Activated naive CD8-positive, alpha-beta T cell treated with anti-CD3 and anti-CD28 coated beads for 36 hours (primary cell): ENCODE data around the gene CCNI. TPM values are rescaled to one million over a fixed set of nuclear protein-coding genes. Genes with fewer than 3 reads are reported as not detected.
"Not testable (repeated sequence)": the region's sequence is repeated elsewhere in the genome, so short reads cannot be mapped to it uniquely, and the experiment has no call there.

ENCODE experiments used
- DNase-seq: peaks from one replicate; pipeline ENCODE4 v3.0.0; 2021
- H3K27ac Mint-ChIP-seq: one replicate; pipeline ENCODE4 v1.8.0; 2022; ENCODE audit warnings: mild to moderate bottlenecking, moderate library complexity, mixed read lengths
- H3K27me3 Mint-ChIP-seq: one replicate; pipeline ENCODE4 v1.8.0; 2022; ENCODE audit warnings: mild to moderate bottlenecking, mixed read lengths
- H3K36me3 Mint-ChIP-seq: one replicate; pipeline ENCODE4 v1.8.0; 2021; ENCODE audit warnings: mild to moderate bottlenecking, mixed read lengths
- H3K4me1 Mint-ChIP-seq: one replicate; pipeline ENCODE4 v1.8.0; 2021; ENCODE audit warnings: mixed read lengths
- H3K4me3 Mint-ChIP-seq: one replicate; pipeline ENCODE4 v1.8.0; 2022; ENCODE audit warnings: mild to moderate bottlenecking, moderate library complexity, mixed read lengths
- H3K9me3 Mint-ChIP-seq: one replicate; pipeline ENCODE4 v1.8.0; 2022; ENCODE audit warnings: mixed read lengths
- total RNA-seq, 2 experiments: library from RNA; stranded (reverse); gene quantifications; one replicate each; pipeline ENCODE4 v1.2.3, GENCODE V29; 2021

CCNI gene
- total RNA-seq, 2 experiments from 2014 or later: 230 to 237 TPM

DNA sequence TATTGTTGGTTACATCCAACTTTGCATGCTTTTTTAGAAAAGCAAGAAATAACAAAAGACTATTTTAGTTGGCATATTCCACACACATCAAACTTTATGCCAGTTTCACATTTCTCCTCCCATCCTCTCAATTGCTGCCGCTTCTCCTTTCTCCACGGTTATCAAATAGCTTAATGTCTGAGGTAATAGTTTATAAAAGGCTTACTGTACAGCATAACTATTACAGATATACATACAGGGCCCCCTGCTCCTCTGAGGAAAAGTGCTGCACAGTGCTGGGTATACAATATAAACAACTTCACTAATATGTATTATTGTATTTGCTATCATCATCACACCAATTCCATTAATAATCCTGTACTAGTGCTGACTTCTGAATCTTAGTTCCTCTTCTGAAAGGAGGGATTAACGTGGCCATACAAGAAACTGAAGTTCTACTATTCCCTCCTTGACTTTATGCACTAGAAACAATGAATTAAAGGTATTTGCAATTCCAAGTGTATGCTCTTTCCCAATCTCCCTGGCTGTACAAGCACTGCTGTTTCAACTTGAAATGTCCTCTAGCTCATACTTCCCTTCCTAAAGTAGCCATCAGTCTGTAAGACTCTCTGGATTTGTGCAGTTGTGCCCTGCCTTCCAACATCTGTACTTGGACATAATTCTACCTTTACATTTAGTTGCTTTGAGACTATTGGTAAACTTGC, 2.5 kb downstream of the CCNI start:
- DNase-seq: no peak
- Mint-ChIP-seq H3K27me3 (peaks cover 7% of the 10 kb centered on the region), H3K9me3 (no peaks in the 10 kb centered on the region), H3K4me3 (no peak overlapping the region), H3K4me1 (peaks cover 41% of the 10 kb centered on the region), H3K36me3 (peaks cover 32% of the 10 kb centered on the region), H3K27ac (no peak overlapping the region)

DNA sequence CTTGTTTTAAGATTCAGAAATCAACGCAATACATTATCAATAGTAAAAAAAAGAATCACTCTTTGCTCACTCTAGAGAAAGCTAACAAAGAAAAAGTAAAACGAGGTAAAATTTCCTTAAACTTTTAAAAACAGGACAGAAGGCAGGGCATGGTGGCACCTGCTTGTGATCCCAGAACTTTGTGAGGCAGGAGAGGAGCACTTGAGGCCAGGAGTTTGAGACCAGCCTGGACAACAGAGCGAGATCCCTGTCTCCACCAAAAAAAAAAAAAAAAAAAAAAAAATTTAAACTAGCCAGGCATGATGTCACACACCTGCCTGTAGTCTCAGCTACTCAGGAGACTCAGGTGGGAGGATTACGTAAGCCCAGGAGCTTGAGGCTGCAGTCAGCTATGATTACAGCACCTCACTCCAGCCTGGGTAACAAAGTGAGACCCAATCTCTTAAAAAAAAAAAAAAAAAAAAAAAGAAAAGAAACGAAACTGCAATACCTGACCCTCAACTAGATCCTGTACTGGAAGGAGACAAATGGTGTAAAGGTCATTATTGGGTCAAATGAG, 3.5 kb downstream of the CCNI start:
- peaks cover 7% of the 10 kb centered on the region for H3K27me3 Mint-ChIP-seq
- H3K27ac Mint-ChIP-seq: peak overlapping the region; percentile 30
- H3K4me1 Mint-ChIP-seq: peaks cover 36% of the 10 kb centered on the region
- peak; percentile 24 for DNase-seq
- H3K36me3 Mint-ChIP-seq: peaks cover 32% of the 10 kb centered on the region
- no peaks in the 10 kb centered on the region for H3K9me3 Mint-ChIP-seq
- H3K4me3 Mint-ChIP-seq: peak overlapping the region; percentile 64

- Mint-ChIP-seq H3K4me3 (peak overlapping the region; percentile 3), H3K27ac (peak overlapping the region; percentile 67), H3K4me1 (peaks cover 32% of the 10 kb centered on the region), H3K36me3 (peaks cover 29% of the 10 kb centered on the region)
- H3K27me3 Mint-ChIP-seq, H3K9me3 Mint-ChIP-seq, DNase-seq: not testable (repeated sequence)
Measured at GRCh38 chr4:77069514-77069913, 6.3 kb downstream of the CCNI start.

- Mint-ChIP-seq H3K36me3 (peaks cover 41% of the 10 kb centered on the region), H3K9me3 (no peaks in the 10 kb centered on the region), H3K4me3 (no peak overlapping the region), H3K4me1 (peaks cover 30% of the 10 kb centered on the region), H3K27me3 (no peaks in the 10 kb centered on the region), H3K27ac (no peak overlapping the region)
- no peak for DNase-seq
Measured at GRCh38 chr4:77065382-77065781, 10.4 kb downstream of the CCNI start.

GRCh38 chr4:77062856-77063255, 12.9 kb downstream of the CCNI start:
- peak overlapping the region; percentile 65 for H3K27ac Mint-ChIP-seq
- H3K27me3 Mint-ChIP-seq: no peaks in the 10 kb centered on the region
- H3K9me3 Mint-ChIP-seq: no peaks in the 10 kb centered on the region
- no peak for DNase-seq
- H3K36me3 Mint-ChIP-seq: peaks cover 37% of the 10 kb centered on the region
- peaks cover 20% of the 10 kb centered on the region for H3K4me1 Mint-ChIP-seq
- H3K4me3 Mint-ChIP-seq: no peak overlapping the region

DNA sequence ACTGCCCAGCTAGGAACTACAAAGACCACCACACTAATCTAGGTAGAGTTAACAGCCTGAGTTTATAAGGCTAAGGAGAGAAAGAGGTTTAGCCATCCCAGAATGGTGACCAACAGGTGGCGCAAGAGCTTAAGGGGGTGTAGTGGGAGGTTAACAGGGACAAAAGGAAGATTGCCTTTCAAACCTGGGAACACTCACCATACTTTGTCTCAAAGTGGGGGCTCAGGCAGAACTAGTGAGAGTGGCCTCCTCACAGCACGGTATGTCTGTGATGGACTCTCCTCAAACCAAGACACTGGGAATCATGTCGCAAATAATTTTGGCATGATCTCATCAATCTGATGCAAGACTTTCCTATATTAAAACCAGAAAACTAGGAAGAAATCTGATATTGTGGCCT, 23.4 kb downstream of the CCNI start:
- Mint-ChIP-seq H3K36me3 (peaks cover 33% of the 10 kb centered on the region), H3K4me1 (peaks cover 8% of the 10 kb centered on the region), H3K4me3 (no peak overlapping the region), H3K9me3 (no peaks in the 10 kb centered on the region), H3K27me3 (no peaks in the 10 kb centered on the region), H3K27ac (peak overlapping the region; percentile 62)
- peak; percentile 43 for DNase-seq

GRCh38 chr4:77050962-77051361, 24.8 kb downstream of the CCNI start:
- H3K27ac Mint-ChIP-seq: no peak overlapping the region
- no peak overlapping the region for H3K4me3 Mint-ChIP-seq
- peaks cover 27% of the 10 kb centered on the region for H3K36me3 Mint-ChIP-seq
- no peaks in the 10 kb centered on the region for H3K9me3 Mint-ChIP-seq
- peaks cover 8% of the 10 kb centered on the region for H3K4me1 Mint-ChIP-seq
- no peak for DNase-seq
- no peaks in the 10 kb centered on the region for H3K27me3 Mint-ChIP-seq

GRCh38 chr4:77047037-77047436, 28.8 kb downstream of the CCNI start:
- H3K36me3 Mint-ChIP-seq: peaks cover 21% of the 10 kb centered on the region
- peaks cover 15% of the 10 kb centered on the region for H3K4me1 Mint-ChIP-seq
- no peaks in the 10 kb centered on the region for H3K27me3 Mint-ChIP-seq
- H3K4me3 Mint-ChIP-seq: no peak overlapping the region
- peak overlapping the region; percentile 51 for H3K27ac Mint-ChIP-seq
- H3K9me3 Mint-ChIP-seq: no peaks in the 10 kb centered on the region
- DNase-seq: no peak

- Mint-ChIP-seq H3K9me3 (no peaks in the 10 kb centered on the region), H3K36me3 (peaks cover 15% of the 10 kb centered on the region), H3K4me1 (peaks cover 15% of the 10 kb centered on the region), H3K27me3 (no peaks in the 10 kb centered on the region), H3K27ac (no peak overlapping the region), H3K4me3 (no peak overlapping the region)
- DNase-seq: no peak
Measured at GRCh38 chr4:77045490-77045889, 30.3 kb downstream of the CCNI start.

GRCh38 chr4:77044461-77045150, 31.2 kb downstream of the CCNI start:
- DNase-seq: no peak
- peaks cover 10% of the 10 kb centered on the region for H3K4me1 Mint-ChIP-seq
- no peaks in the 10 kb centered on the region for H3K27me3 Mint-ChIP-seq
- no peak overlapping the region for H3K4me3 Mint-ChIP-seq
- no peaks in the 10 kb centered on the region for H3K9me3 Mint-ChIP-seq
- peaks cover 11% of the 10 kb centered on the region for H3K36me3 Mint-ChIP-seq
- H3K27ac Mint-ChIP-seq: peak overlapping the region; percentile 16

DNA sequence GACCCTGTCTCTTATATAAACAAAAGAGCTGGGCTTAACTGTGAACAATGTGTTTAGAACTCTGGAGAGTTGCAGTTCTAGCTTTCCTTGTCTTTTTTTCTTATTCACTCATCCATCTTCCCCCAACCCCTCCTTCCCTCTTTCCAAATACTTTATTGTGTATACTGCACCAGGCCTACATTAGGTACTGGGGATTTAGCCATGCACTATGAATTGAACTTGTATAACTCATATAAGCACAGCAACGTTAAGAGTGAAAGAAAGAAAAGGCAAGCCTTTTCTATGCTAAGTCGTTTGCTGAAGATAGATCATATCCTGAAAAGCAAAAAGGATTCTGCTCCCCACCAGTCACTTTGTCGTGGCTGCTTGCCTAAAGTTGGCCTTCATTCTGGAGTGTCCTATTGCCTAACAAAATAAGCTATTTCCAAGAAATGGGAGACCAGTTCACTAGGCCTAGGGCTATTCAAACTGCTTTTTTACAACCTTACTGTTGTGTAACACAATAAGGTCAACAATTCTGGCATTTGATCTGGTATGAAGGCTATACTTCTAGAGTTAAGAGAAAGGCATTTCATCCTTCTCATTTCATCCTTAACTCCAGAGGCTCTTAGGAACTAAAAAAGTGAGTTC, 32.2 kb downstream of the CCNI start:
- Mint-ChIP-seq H3K27me3 (no peaks in the 10 kb centered on the region), H3K27ac (no peak overlapping the region), H3K4me3 (no peak overlapping the region), H3K4me1 (peaks cover 10% of the 10 kb centered on the region), H3K9me3 (no peaks in the 10 kb centered on the region), H3K36me3 (peaks cover 18% of the 10 kb centered on the region)
- DNase-seq: no peak

- Mint-ChIP-seq H3K4me1 (peaks cover 10% of the 10 kb centered on the region), H3K27me3 (no peaks in the 10 kb centered on the region), H3K36me3 (peaks cover 19% of the 10 kb centered on the region), H3K9me3 (no peaks in the 10 kb centered on the region), H3K27ac (no peak overlapping the region), H3K4me3 (no peak overlapping the region)
- no peak for DNase-seq
Measured at GRCh38 chr4:77040854-77041725, 34.7 kb downstream of the CCNI start.

GRCh38 chr4:77040270-77040669, 35.5 kb downstream of the CCNI start:
- H3K9me3 Mint-ChIP-seq: no peaks in the 10 kb centered on the region
- H3K4me3 Mint-ChIP-seq: no peak overlapping the region
- no peak overlapping the region for H3K27ac Mint-ChIP-seq
- H3K27me3 Mint-ChIP-seq: no peaks in the 10 kb centered on the region
- no peak for DNase-seq
- peaks cover 22% of the 10 kb centered on the region for H3K36me3 Mint-ChIP-seq
- H3K4me1 Mint-ChIP-seq: peaks cover 10% of the 10 kb centered on the region

DNA sequence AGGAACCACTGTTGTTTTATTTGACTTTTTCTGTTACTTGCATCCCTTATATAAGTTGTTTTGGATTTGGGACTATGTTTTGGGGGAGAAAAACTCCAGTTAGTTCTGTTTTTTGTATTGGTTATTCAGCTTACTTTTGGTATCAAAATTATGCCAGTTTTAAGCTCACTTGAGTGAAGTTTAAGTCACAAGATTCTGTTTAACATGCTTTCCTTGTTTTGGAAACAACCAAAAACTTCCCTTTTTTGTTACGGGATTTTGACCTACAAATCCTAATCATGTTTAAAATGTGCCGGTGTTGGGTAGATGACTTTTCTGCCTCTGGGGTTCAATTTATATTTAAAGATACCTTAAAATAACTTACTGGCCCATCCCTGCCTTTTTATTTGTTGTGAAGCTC, 36.0 kb downstream of the CCNI start:
- no peaks in the 10 kb centered on the region for H3K27me3 Mint-ChIP-seq
- H3K36me3 Mint-ChIP-seq: peaks cover 25% of the 10 kb centered on the region
- no peaks in the 10 kb centered on the region for H3K9me3 Mint-ChIP-seq
- peaks cover 7% of the 10 kb centered on the region for H3K4me1 Mint-ChIP-seq
- DNase-seq: no peak
- no peak overlapping the region for H3K27ac Mint-ChIP-seq
- H3K4me3 Mint-ChIP-seq: no peak overlapping the region
